Prostate gland (tissue), 2 donors: Measurements from ENCODE around the gene APC. TPM values are rescaled to one million over a fixed set of nuclear protein-coding genes. Genes with fewer than 3 reads are reported as not detected.

Experiments
- DNase-seq: peaks from one replicate; pipeline ENCODE4 v3.0.0-alpha.2; 2019; ENCODE audit warnings: low spot score
- H3K27ac ChIP-seq, 2 donors: fragments of 200-600 bp; sonication (generic); 2 replicates each; pipeline ENCODE4 v1.5.1; 2017 to 2019
- H3K27me3 ChIP-seq: fragments of 200-600 bp; sonication (generic); replicated peaks from 2 replicates; pipeline ENCODE4 v1.5.1; 2019; ENCODE audit not compliant: insufficient read depth
- H3K36me3 ChIP-seq, 2 donors: fragments of 200-600 bp; sonication (generic); 1 replicate in 1 of 2; 2 replicates in 1 of 2; pipeline versions ENCODE4 v1.5.1 to v1.8.1; 2017 to 2019
- H3K4me1 ChIP-seq: fragments of 200-600 bp; sonication (generic); replicated peaks from 2 replicates; pipeline ENCODE4 v1.5.1; 2019
- H3K4me3 ChIP-seq, 2 donors: fragments of 200-600 bp; sonication (generic); 2 replicates each; pipeline ENCODE4 v1.5.1; 2017 to 2019
- H3K9me3 ChIP-seq: fragments of 200-600 bp; sonication (generic); 2 replicates; pipeline ENCODE4 v1.5.1; 2017
- CTCF ChIP-seq, 4 experiments: fragments of 200-600 bp in 2 of 4; fragments of 450-650 bp in 2 of 4; sonication (generic) in 2 of 4; IDR thresholded peaks; 1 replicate in 3 of 4; 2 replicates in 1 of 4; pipeline ENCODE4 v1.5.1; 2016 to 2019; ENCODE audit warnings: antibody characterized with exemption in 4 of 4, mild to moderate bottlenecking in 2 of 4, moderate library complexity in 2 of 4
- POLR2A ChIP-seq: fragments of 450-650 bp; IDR thresholded peaks from one replicate; pipeline ENCODE4 v1.6.1; 2016; ENCODE audit warnings: antibody characterized with exemption, mild to moderate bottlenecking
- POLR2AphosphoS5 ChIP-seq: sonication (generic); formaldehyde crosslinking; IDR thresholded peaks from one replicate; pipeline ENCODE4 v1.6.1; 2017; ENCODE audit warnings: antibody characterized with exemption
- WGBS: methylation state at CpG from one replicate; pipeline ENCODE4 v1.1.5; 2018; 5-methylcytosine and 5-hydroxymethylcytosine counted together
- intact Hi-C: fragments of 100-400 bp; cut with DNase I; formaldehyde crosslinking; loops from one replicate; pipeline ENCODE4 v1.14.2; 2022
- total RNA-seq, 2 donors: library from RNA; depleted of rRNA; stranded (reverse); fragments of >200 nt; gene quantifications; one replicate each; pipeline ENCODE4 v1.1.0, GENCODE V29; 2016

Gene APC
- total RNA-seq, 2 donors from 2014 or later: 37.6 to 84.1 TPM

- no peak overlapping the region for H3K4me3 ChIP-seq
- TF ChIP-seq CTCF (IDR thresholded peaks at IDR 0.05) (no peak), POLR2A (no peak), POLR2AphosphoS5 (no peak)
- no peak for DNase-seq
- 65% methylated on average over 4 of the region's 4 CpGs for WGBS
- H3K27me3 ChIP-seq: no peaks in the 10 kb centered on the region
- H3K4me1 ChIP-seq: no peaks in the 10 kb centered on the region
- no peaks in the 10 kb centered on the region for H3K36me3 ChIP-seq
- intact Hi-C loops: no loop called here
- no peaks in the 10 kb centered on the region for H3K9me3 ChIP-seq
- H3K27ac ChIP-seq: no peak overlapping the region
These were observed 141.1 kb downstream of the APC start for GRCh38 chr5:112878760-112879159.

GRCh38 chr5:112880219-112880964, 142.7 kb downstream of the APC start:
- WGBS: 88% methylated on average over 2 of the region's 2 CpGs
- Histone ChIP-seq H3K27ac (no peak overlapping the region), H3K4me1 (peaks cover 3% of the 10 kb centered on the region), H3K36me3 (no peaks in the 10 kb centered on the region), H3K4me3 (no peak overlapping the region), H3K9me3 (no peaks in the 10 kb centered on the region), H3K27me3 (no peaks in the 10 kb centered on the region)
- no peak for TF ChIP-seq POLR2A
- no peak for TF ChIP-seq POLR2AphosphoS5
- no peak for TF ChIP-seq CTCF (IDR thresholded peaks at IDR 0.05)
- intact Hi-C loops: no loop called here
- no peak for DNase-seq

- intact Hi-C loops: no loop called here
- 96% methylated on average over 2 of the region's 2 CpGs for WGBS
- no peaks in the 10 kb centered on the region for H3K36me3 ChIP-seq
- H3K27ac ChIP-seq: no peak overlapping the region
- no peak for DNase-seq
- no peaks in the 10 kb centered on the region for H3K9me3 ChIP-seq
- H3K4me3 ChIP-seq: no peak overlapping the region
- H3K4me1 ChIP-seq: peaks cover 7% of the 10 kb centered on the region
- H3K27me3 ChIP-seq: no peaks in the 10 kb centered on the region
- TF ChIP-seq POLR2AphosphoS5: no peak
- TF ChIP-seq CTCF (IDR thresholded peaks at IDR 0.05): no peak
These were observed 145.5 kb downstream of the APC start for GRCh38 chr5:112883192-112883591.

- Histone ChIP-seq H3K9me3 (no peaks in the 10 kb centered on the region), H3K36me3 (no peaks in the 10 kb centered on the region)
- 87% methylated on average over 3 of the region's 3 CpGs for WGBS
These were observed 147.3 kb downstream of the APC start for GRCh38 chr5:112885001-112885400.

More at GRCh38 chr5:112885001-112885400, 147.3 kb downstream of the APC start:
- peak; percentile 59 for DNase-seq
- no peak for TF ChIP-seq CTCF (IDR thresholded peaks at IDR 0.05)
- TF ChIP-seq POLR2AphosphoS5: peak; percentile 49
- intact Hi-C loops: no loop called here
- peak overlapping the region; percentile 56 to 64 for H3K27ac ChIP-seq
- H3K4me3 ChIP-seq: no peak overlapping the region
- H3K27me3 ChIP-seq: no peaks in the 10 kb centered on the region
- peaks cover 7% of the 10 kb centered on the region for H3K4me1 ChIP-seq
